ENCODE results near the gene SPNS3. TPM values are rescaled to one million over a fixed set of nuclear protein-coding genes. Genes with fewer than 3 reads are reported as not detected.

SPNS3 gene
- total RNA-seq, 1 donor from 2014 or later = not detected

DNA sequence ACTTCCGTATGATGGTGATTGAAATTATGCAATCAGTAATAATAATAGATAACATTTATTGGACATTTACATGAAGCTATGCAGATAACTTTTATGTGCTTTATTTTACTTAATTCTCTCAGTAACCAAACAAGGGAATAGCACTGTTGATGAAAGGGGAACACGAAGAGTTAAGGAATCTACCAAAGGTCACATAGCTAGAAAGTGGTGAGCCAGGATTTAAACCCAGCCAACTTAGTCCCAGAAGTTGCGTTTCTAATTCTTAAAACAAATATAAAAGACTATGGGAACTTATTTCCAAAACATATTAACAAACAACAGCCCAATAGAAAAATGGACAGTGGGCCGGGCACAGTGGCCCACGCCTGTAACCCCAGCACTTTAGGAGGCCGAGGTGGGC lies 9.7 kb downstream of the SPNS3 start:
- Histone ChIP-seq H3K9ac (ENCODE audit: low read depth in 1 of 3, low read length in 3 of 3) (no peak overlapping the region), H3K4me1 (ENCODE audit: control insufficient read depth in 3 of 3, insufficient read depth in 3 of 3, low read length in 3 of 3) (peaks cover 0 to 18% (median 14%) of the 10 kb centered on the region in 3 donors), H3K27me3 (ENCODE audit: control insufficient read depth in 3 of 3, insufficient read depth in 3 of 3, low read length in 3 of 3) (peaks cover 0 to 5% (median 0%) of the 10 kb centered on the region in 3 donors), H3K9me3 (ENCODE audit: control insufficient read depth in 3 of 3, low read length in 3 of 3) (no peaks in the 10 kb centered on the region), H3K27ac (ENCODE audit: low read depth, low read length) (no peak overlapping the region), H3K4me3 (ENCODE audit: low read length in 3 of 3) (no peak overlapping the region), H3K36me3 (ENCODE audit: control insufficient read depth in 3 of 3, insufficient read depth in 3 of 3, low read length in 3 of 3) (no peaks in the 10 kb centered on the region)

DNA sequence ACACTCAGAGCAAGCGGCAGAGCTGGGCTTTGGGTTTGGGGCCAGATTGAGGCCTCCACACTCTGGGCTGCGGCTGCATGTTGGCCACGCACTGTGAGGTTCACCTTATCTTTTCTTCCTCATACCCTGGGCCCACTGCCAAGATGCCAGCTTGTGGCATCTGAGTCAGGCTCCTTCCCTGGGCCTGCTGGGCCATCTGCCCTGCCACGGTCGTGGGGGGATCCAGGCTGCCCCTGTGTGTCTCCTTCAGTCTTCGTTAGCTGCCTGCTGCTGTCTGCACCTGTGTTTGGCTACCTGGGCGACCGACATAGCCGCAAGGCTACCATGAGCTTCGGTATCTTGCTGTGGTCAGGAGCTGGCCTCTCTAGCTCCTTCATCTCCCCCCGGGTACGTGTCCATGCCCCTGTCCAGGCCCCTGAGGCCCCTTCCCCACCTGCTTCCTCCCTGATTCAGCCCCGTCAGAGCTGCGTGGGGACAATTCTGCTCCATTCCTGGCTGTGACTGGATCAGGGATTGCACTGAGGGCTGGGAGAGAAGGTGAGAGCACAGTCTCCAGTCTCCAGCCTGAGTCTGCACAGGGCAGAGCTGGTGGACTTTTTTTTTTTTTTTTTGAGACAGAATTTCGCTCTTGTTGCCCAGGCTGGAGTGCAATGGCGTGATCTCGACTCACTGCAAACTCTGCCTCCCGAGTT lies 11.2 kb downstream of the SPNS3 start:
- no peak overlapping the region for H3K4me3 ChIP-seq (ENCODE audit: low read length in 3 of 3)
- no peak overlapping the region for H3K27ac ChIP-seq (ENCODE audit: low read depth, low read length)
- peaks cover 0 to 21% (median 14%) of the 10 kb centered on the region in 3 donors for H3K4me1 ChIP-seq (ENCODE audit: control insufficient read depth in 3 of 3, insufficient read depth in 3 of 3, low read length in 3 of 3)
- H3K36me3 ChIP-seq (ENCODE audit: control insufficient read depth in 3 of 3, insufficient read depth in 3 of 3, low read length in 3 of 3) = no peaks in the 10 kb centered on the region
- peaks cover 0 to 5% (median 0%) of the 10 kb centered on the region in 3 donors for H3K27me3 ChIP-seq (ENCODE audit: control insufficient read depth in 3 of 3, insufficient read depth in 3 of 3, low read length in 3 of 3)
- H3K9ac ChIP-seq (ENCODE audit: low read depth in 1 of 3, low read length in 3 of 3) = peak overlapping the region in 1 of 3 donors; percentile 25
- H3K9me3 ChIP-seq (ENCODE audit: control insufficient read depth in 3 of 3, low read length in 3 of 3) = no peaks in the 10 kb centered on the region

DNA sequence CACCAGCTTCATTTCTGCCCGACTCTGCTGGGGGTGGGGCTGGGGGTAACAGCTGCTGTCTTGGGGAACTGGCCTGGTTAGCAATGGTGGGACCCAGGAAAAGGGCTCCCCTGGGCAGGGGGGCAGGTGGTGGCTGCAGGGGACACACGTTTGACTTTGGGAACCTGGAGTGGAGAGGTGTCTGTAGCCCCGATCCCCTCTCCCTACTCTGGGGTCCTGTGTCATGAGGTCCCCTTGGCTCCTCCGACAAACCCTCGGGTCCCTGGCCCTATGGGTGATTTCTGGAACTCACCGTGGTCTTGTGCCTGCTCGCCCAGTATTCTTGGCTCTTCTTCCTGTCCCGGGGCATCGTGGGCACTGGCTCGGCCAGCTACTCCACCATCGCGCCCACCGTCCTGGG lies 12.0 kb downstream of the SPNS3 start:
- Histone ChIP-seq H3K27ac (ENCODE audit: low read depth, low read length) (no peak overlapping the region), H3K9ac (ENCODE audit: low read depth in 1 of 3, low read length in 3 of 3) (no peak overlapping the region), H3K27me3 (ENCODE audit: control insufficient read depth in 3 of 3, insufficient read depth in 3 of 3, low read length in 3 of 3) (no peaks in the 10 kb centered on the region), H3K4me1 (ENCODE audit: control insufficient read depth in 3 of 3, insufficient read depth in 3 of 3, low read length in 3 of 3) (peaks cover 0 to 21% (median 14%) of the 10 kb centered on the region in 3 donors), H3K36me3 (ENCODE audit: control insufficient read depth in 3 of 3, insufficient read depth in 3 of 3, low read length in 3 of 3) (no peaks in the 10 kb centered on the region), H3K9me3 (ENCODE audit: control insufficient read depth in 3 of 3, low read length in 3 of 3) (no peaks in the 10 kb centered on the region), H3K4me3 (ENCODE audit: low read length in 3 of 3) (no peak overlapping the region)

DNA sequence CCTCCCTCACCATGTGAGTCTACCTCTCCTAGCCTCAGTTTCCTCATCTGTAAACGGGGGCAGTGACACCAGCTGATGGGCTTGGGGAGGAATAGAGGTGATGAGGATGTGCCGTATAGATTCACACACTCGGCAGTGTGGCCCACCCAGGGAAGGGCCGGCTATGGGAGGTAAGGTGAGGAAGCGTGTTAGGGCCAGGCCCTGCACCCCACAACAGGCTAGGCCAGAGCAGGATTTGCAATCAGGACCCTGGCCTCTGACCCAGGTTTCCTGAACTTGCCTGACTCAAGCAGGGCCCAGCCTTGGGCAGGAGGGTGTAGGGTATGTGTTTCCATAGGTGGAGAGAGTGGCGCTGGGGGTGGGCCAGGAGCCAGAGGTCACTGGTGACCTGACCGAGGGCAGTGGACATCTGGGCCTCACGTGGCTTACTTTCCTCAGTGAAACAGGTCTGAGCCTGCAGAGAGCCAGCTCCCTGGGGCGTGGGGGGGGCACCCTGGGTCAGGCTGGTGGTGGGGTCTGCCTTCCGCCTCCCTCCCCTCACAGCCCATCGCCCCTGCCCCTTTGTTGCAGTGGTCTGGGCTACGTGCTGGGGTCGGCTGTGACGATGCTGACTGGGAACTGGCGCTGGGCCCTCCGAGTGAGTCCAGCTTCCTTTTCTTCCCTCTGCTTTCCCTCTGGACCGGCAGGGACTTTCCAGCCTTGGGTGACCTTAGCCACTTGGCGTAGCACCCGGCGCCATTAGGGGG lies 12.8 kb downstream of the SPNS3 start:
- Histone ChIP-seq H3K36me3 (ENCODE audit: control insufficient read depth in 3 of 3, insufficient read depth in 3 of 3, low read length in 3 of 3) (no peaks in the 10 kb centered on the region), H3K4me1 (ENCODE audit: control insufficient read depth in 3 of 3, insufficient read depth in 3 of 3, low read length in 3 of 3) (peaks cover 0 to 21% (median 14%) of the 10 kb centered on the region in 3 donors), H3K27me3 (ENCODE audit: control insufficient read depth in 3 of 3, insufficient read depth in 3 of 3, low read length in 3 of 3) (no peaks in the 10 kb centered on the region), H3K9ac (ENCODE audit: low read depth in 1 of 3, low read length in 3 of 3) (no peak overlapping the region), H3K9me3 (ENCODE audit: control insufficient read depth in 3 of 3, low read length in 3 of 3) (no peaks in the 10 kb centered on the region), H3K4me3 (ENCODE audit: low read length in 3 of 3) (no peak overlapping the region), H3K27ac (ENCODE audit: low read depth, low read length) (no peak overlapping the region)

DNA sequence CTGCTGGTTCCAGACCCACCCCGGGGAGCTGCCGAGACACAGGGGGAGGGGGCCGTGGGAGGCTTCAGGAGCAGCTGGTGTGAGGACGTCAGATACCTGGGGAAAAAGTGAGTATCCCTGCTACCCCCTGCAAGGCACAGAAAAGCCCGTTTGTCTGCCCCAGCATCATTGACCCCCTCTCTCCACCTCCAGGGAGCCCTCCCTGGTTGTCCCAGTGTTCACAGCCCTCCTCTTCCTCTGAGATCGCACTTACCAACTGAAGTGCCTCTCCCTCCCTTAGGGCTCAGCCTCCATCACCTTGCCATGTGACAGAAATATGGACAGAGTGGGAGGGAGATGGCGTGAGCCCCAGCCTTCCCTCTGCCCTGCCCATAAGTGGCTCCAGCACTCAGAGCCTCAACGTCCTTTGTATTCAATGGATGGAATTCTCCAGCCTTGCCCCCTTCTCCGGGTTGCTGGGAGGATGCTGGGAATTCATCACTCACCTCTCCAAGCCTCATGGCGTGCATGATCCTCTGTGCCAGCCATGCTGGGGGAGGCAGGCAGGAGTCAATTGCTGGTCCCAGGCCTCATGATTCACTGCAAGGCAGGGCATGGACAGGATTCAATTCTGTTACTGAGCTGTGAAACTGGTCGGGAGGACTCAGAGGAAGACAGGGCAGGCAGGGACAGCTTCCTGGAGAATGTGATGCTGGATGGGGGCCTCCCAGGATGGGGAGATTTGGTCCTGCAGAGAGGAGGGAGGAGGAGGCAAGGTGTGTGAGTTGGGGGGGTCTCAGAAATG lies 14.6 kb downstream of the SPNS3 start:
- Histone ChIP-seq H3K36me3 (ENCODE audit: control insufficient read depth in 3 of 3, insufficient read depth in 3 of 3, low read length in 3 of 3) (no peaks in the 10 kb centered on the region), H3K4me1 (ENCODE audit: control insufficient read depth in 3 of 3, insufficient read depth in 3 of 3, low read length in 3 of 3) (peaks cover 0 to 21% (median 14%) of the 10 kb centered on the region in 3 donors), H3K9me3 (ENCODE audit: control insufficient read depth in 3 of 3, low read length in 3 of 3) (no peaks in the 10 kb centered on the region), H3K27ac (ENCODE audit: low read depth, low read length) (no peak overlapping the region), H3K4me3 (ENCODE audit: low read length in 3 of 3) (no peak overlapping the region), H3K9ac (ENCODE audit: low read depth in 1 of 3, low read length in 3 of 3) (no peak overlapping the region), H3K27me3 (ENCODE audit: control insufficient read depth in 3 of 3, insufficient read depth in 3 of 3, low read length in 3 of 3) (no peaks in the 10 kb centered on the region)

DNA sequence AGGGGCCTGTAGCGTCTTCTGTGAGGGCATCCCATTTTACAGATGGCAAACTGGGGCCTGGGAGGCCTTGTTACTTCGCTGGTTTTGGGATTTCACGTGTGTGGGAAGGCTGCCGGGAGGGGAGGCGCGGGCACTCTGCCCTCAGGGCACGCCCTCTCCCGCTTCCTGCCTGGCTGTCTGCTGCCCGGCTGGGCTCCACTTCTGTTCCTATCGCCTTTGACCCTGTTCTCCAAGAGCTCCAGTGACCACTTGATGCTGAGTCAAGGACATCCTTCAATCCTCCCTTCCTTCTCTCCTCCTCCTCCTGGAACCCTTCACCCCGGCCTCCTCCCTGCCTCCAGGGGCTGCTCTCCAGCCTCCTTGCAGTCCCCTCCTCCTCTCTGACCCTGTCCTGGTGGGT lies 16.0 kb downstream of the SPNS3 start:
- H3K27ac ChIP-seq (ENCODE audit: low read depth, low read length) = no peak overlapping the region
- H3K9ac ChIP-seq (ENCODE audit: low read depth in 1 of 3, low read length in 3 of 3) = no peak overlapping the region
- no peaks in the 10 kb centered on the region for H3K36me3 ChIP-seq (ENCODE audit: control insufficient read depth in 3 of 3, insufficient read depth in 3 of 3, low read length in 3 of 3)
- no peaks in the 10 kb centered on the region for H3K27me3 ChIP-seq (ENCODE audit: control insufficient read depth in 3 of 3, insufficient read depth in 3 of 3, low read length in 3 of 3)
- peaks cover 0 to 18% (median 12%) of the 10 kb centered on the region in 3 donors for H3K4me1 ChIP-seq (ENCODE audit: control insufficient read depth in 3 of 3, insufficient read depth in 3 of 3, low read length in 3 of 3)
- H3K9me3 ChIP-seq (ENCODE audit: control insufficient read depth in 3 of 3, low read length in 3 of 3) = no peaks in the 10 kb centered on the region
- no peak overlapping the region for H3K4me3 ChIP-seq (ENCODE audit: low read length in 3 of 3)

DNA sequence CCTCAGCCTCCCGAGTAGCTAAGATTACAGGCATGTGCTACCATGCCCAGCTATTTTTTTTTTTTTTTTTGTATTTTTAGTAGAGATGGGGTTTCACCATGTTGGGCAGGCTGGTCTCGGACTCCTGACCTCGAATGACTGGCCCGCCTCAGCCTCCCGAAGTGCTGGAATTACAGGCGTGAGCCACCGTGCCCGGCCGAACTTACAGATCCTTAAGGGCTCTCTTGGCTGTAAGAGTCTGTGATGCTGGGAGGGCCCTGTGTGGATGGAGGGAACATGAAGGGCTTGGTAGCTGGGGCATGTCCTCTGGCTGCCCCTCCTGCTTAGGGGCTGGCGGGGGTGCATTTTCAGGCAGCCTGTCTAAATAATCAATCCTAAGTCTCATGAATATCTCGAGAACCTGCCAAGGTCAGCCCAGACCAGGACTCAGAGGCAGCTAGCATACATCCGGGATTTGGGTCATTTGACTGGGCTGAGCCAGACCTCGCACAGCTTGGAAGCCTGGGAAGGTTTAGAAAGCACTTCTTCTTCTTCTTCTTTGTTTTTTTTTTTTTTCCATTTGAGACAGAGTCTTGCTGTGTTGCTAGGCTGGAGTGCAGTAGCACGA lies 17.1 kb downstream of the SPNS3 start:
- Histone ChIP-seq H3K27ac (ENCODE audit: low read depth, low read length) (no peak overlapping the region), H3K27me3 (ENCODE audit: control insufficient read depth in 3 of 3, insufficient read depth in 3 of 3, low read length in 3 of 3) (peaks cover 0 to 4% (median 3%) of the 10 kb centered on the region in 3 donors), H3K4me1 (ENCODE audit: control insufficient read depth in 3 of 3, insufficient read depth in 3 of 3, low read length in 3 of 3) (peaks cover 0 to 14% (median 8%) of the 10 kb centered on the region in 3 donors), H3K4me3 (ENCODE audit: low read length in 3 of 3) (no peak overlapping the region), H3K9ac (ENCODE audit: low read depth in 1 of 3, low read length in 3 of 3) (no peak overlapping the region), H3K9me3 (ENCODE audit: control insufficient read depth in 3 of 3, low read length in 3 of 3) (no peaks in the 10 kb centered on the region), H3K36me3 (ENCODE audit: control insufficient read depth in 3 of 3, insufficient read depth in 3 of 3, low read length in 3 of 3) (no peaks in the 10 kb centered on the region)

DNA sequence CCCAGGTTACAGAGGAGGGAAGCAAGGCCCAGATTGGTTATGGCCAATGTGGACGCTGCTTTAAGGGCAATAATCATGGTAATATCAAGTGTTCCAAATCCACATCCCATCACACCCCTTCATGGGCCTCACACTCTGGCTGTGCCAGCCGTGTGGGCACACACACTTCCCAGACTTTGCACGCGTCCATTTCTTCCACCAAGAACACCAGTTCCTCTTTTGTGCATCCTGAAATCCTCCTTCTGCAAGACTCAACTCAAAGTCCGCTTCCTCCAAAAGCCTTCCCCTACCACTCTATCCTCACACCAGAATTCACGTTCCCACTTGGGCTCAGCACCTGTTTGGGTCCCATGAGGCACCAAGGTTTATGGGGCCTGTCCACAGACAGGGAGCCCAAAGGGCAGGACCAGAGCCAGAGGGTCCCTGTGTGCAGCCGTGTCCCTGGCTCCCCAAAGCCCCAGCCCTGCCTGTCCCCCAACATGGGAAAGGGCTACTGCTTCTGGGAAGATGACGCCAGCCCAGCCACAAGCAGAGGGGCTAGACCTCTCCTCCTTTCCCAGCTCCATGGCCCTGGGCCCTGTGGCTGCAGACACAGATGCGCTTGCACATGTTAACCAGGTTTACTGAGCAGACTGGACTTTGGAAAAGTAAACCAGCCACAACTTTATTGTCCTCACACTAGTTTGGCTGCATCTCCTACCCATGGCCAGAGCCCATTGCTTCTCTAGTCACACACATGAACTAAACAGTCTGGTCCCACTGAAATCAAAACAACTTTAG lies 20.3 kb downstream of the SPNS3 start:
- Histone ChIP-seq H3K4me1 (ENCODE audit: control insufficient read depth in 3 of 3, insufficient read depth in 3 of 3, low read length in 3 of 3) (peaks cover 0 to 3% (median 0%) of the 10 kb centered on the region in 3 donors), H3K27ac (ENCODE audit: low read depth, low read length) (no peak overlapping the region), H3K27me3 (ENCODE audit: control insufficient read depth in 3 of 3, insufficient read depth in 3 of 3, low read length in 3 of 3) (peaks cover 0 to 4% (median 3%) of the 10 kb centered on the region in 3 donors), H3K9me3 (ENCODE audit: control insufficient read depth in 3 of 3, low read length in 3 of 3) (no peaks in the 10 kb centered on the region), H3K4me3 (ENCODE audit: low read length in 3 of 3) (no peak overlapping the region), H3K36me3 (ENCODE audit: control insufficient read depth in 3 of 3, insufficient read depth in 3 of 3, low read length in 3 of 3) (no peaks in the 10 kb centered on the region), H3K9ac (ENCODE audit: low read depth in 1 of 3, low read length in 3 of 3) (no peak overlapping the region)

DNA sequence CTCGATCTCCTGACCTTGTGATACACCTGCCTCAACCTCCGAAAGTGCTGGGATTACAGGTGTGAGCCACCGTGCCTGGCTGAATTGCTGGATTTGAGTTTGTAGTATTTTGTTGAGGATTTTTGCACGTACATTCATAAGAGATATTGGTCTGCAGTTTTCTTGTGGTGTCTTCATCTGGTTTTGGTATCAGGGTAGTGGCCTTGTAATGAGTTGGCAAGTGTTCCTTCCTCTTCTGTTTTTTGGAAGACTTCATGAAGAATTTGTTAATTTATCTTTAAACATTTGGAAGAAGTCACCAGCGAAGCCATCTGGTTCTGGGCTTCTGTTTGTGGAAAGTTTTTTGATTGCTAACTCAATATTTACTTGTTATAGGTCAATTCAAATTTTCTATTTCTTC lies 26.9 kb downstream of the SPNS3 start:
- H3K4me1 ChIP-seq (ENCODE audit: control insufficient read depth in 3 of 3, insufficient read depth in 3 of 3, low read length in 3 of 3) = no peaks in the 10 kb centered on the region
- no peak overlapping the region for H3K4me3 ChIP-seq (ENCODE audit: low read length in 3 of 3)
- H3K27ac ChIP-seq (ENCODE audit: low read depth, low read length) = no peak overlapping the region
- H3K36me3 ChIP-seq (ENCODE audit: control insufficient read depth in 3 of 3, insufficient read depth in 3 of 3, low read length in 3 of 3) = no peaks in the 10 kb centered on the region
- peaks cover 0 to under 1% (median 0%) of the 10 kb centered on the region in 3 donors for H3K27me3 ChIP-seq (ENCODE audit: control insufficient read depth in 3 of 3, insufficient read depth in 3 of 3, low read length in 3 of 3)
- H3K9ac ChIP-seq (ENCODE audit: low read depth in 1 of 3, low read length in 3 of 3) = no peak overlapping the region
- H3K9me3 ChIP-seq (ENCODE audit: control insufficient read depth in 3 of 3, low read length in 3 of 3) = peaks cover 0 to 2% (median 0%) of the 10 kb centered on the region in 3 donors
